Fibroblast of the conjunctiva (primary cell): ENCODE results near the gene DLG2.

Source experiments
- DNase-seq: peaks from one replicate; pipeline ENCODE4 v3.0.0-alpha.2; 2010; ENCODE audit warnings: low read depth

Gene DLG2

GRCh38 chr11:83921447-83922192 is 1705.5 kb downstream of the DLG2 start:
- DNase-seq: no peak

GRCh38 chr11:83918476-83918875 is 1708.7 kb downstream of the DLG2 start:
- no peak for DNase-seq

- no peak for DNase-seq
These were observed 1712.1 kb downstream of the DLG2 start for GRCh38 chr11:83914995-83915394.

GRCh38 chr11:83909579-83910534 is 1717.3 kb downstream of the DLG2 start:
- no peak for DNase-seq

GRCh38 chr11:83908298-83908856 is 1718.8 kb downstream of the DLG2 start:
- no peak for DNase-seq

- no peak for DNase-seq
These were observed 1731.6 kb downstream of the DLG2 start for GRCh38 chr11:83895516-83895915.

GRCh38 chr11:83881428-83881827 is 1745.7 kb downstream of the DLG2 start:
- no peak for DNase-seq

GRCh38 chr11:83871054-83871453 is 1756.1 kb downstream of the DLG2 start:
- DNase-seq: no peak

GRCh38 chr11:83866655-83867054 is 1760.5 kb downstream of the DLG2 start:
- DNase-seq: no peak

GRCh38 chr11:83865636-83866461 is 1761.3 kb downstream of the DLG2 start:
- no peak for DNase-seq

GRCh38 chr11:83864412-83865057 is 1762.6 kb downstream of the DLG2 start:
- no peak for DNase-seq

GRCh38 chr11:83863272-83863671 is 1763.9 kb downstream of the DLG2 start:
- no peak for DNase-seq

- no peak for DNase-seq
These were observed 1764.5 kb downstream of the DLG2 start for GRCh38 chr11:83862691-83863090.

GRCh38 chr11:83862033-83862432 is 1765.1 kb downstream of the DLG2 start:
- DNase-seq: no peak

- no peak for DNase-seq
These were observed 1768.5 kb downstream of the DLG2 start for GRCh38 chr11:83858694-83859093.

- DNase-seq: no peak
These were observed 1771.9 kb downstream of the DLG2 start for GRCh38 chr11:83855237-83855636.

- no peak for DNase-seq
These were observed 1774.2 kb downstream of the DLG2 start for GRCh38 chr11:83852775-83853442.

- DNase-seq: no peak
These were observed 1775.1 kb downstream of the DLG2 start for GRCh38 chr11:83852012-83852411.

- DNase-seq: no peak
These were observed 1779.6 kb downstream of the DLG2 start for GRCh38 chr11:83847467-83848034.

- DNase-seq: no peak
These were observed 1781.3 kb downstream of the DLG2 start for GRCh38 chr11:83845797-83846196.
